Measurements from ENCODE around the gene POLE4.

POLE4 gene

DNA sequence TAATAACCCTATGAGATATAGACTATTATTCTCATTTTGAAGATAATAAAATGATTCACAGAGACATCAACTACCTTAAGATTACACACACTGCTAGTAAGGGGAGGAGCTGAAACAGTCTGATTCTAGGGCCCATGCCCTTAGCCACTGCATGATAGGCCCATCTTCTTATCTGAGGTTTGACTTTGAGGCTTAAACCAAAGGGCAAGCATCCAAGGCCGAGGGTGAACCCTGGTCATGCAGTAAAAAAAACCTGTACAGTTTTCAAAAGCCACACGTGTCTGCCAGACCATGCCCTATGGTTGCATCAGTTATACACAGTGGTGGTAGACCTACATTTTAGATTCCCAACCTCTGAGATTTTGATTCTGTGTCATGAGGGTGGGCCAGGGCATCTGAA is 44.8 kb downstream of the POLE4 start:
- DNase-seq: no peak

- no peak for DNase-seq
Measured at GRCh38 chr2:75003773-75004172, 45.3 kb downstream of the POLE4 start.

- DNase-seq: no peak
Measured at GRCh38 chr2:75006041-75006440, 47.6 kb downstream of the POLE4 start.

DNA sequence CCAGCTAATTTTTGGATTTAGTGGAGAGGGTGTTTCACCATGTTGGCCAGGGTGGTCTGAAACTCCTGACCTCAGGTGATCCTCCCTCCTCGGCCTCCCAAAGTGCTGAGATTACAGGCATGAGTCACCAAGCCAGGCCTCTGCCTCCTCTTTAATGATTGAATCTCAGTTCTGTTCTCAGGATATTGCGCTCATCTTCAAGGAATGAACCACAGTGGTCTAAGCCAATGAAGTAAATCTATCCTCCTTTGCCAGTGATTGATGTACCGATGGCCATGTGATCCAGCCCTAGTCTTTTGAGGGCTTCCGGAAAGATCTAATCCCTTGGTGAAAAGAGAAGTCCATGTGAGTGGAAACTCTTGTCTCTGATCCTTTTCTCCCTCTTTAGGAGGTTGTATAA is 48.6 kb downstream of the POLE4 start:
- no peak for DNase-seq

DNA sequence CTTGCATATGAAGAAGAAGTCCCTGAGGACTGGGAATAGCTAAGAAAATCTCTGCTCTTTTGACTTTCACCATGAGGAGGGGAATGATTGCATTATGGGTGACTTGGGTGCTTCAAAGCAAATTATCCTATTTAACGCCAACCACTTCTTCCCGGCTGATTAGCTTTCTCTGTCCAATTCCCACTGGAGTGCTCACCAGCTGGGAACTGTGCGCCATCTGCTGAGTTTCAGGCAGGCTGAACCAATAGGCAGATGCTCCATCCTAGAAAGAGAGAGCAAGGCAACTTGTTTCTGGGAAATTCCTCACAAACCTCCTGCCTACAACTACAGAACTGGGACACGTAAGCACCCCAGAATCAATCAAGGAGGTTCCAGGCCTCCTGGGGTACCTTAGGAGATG is 49.4 kb downstream of the POLE4 start:
- no peak for DNase-seq

GRCh38 chr2:75010571-75010970 is 52.1 kb downstream of the POLE4 start:
- DNase-seq: no peak

- no peak for DNase-seq
Measured at GRCh38 chr2:75012080-75012479, 53.6 kb downstream of the POLE4 start.

- no peak for DNase-seq
Measured at GRCh38 chr2:75018162-75018561, 59.7 kb downstream of the POLE4 start.

Measured in SHP77 treated with DMSO at 0.1 percent for 48 hours (cell line).